ENCODE measurements around the gene ATG7.

- TF ChIP-seq EZH2 (IDR thresholded peaks at IDR 0.05) (no peak), POLR2AphosphoS5 (IDR thresholded peaks at IDR 0.05; ENCODE audit: borderline replicate concordance, low read depth, low read length) (no peak), FOXP2 (optimal IDR thresholded peaks at IDR 0.05; ENCODE audit: control extremely low read depth, extremely low read length, insufficient read depth) (no peak)
Measured at GRCh38 chr3:11240496-11240895, 31.7 kb upstream of the ATG7 start.

All from SK-N-MC (cell line).